GM19438 (cell line): ENCODE results near the gene TICAM2.

Experiments used
- ATAC-seq: cut with Tn5 transposase; IDR thresholded peaks from one replicate; pipeline ENCODE4 v1.9.1; 2021; ENCODE audit warnings: low read depth; ENCODE audit not compliant: unreplicated experiment

TICAM2 gene

DNA sequence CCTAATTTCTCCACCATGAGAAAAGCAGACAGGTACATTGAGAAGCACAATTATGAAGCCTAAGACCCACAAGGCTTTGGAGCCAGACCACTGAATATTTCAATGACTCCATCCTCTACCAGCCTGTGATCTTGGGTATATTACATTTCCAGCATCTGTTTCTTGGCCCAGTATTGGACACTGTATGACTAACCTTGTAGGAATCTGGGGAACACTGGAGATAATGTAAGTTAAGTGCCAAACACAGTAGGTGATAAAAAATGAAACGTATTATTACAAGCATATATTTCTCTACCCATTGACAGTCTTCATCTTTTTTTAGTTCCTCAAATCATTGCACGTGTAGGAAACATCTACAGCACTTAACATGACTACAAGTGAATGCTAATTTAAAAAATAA is 29.1 kb downstream of the TICAM2 start:
- ATAC-seq = no peak

DNA sequence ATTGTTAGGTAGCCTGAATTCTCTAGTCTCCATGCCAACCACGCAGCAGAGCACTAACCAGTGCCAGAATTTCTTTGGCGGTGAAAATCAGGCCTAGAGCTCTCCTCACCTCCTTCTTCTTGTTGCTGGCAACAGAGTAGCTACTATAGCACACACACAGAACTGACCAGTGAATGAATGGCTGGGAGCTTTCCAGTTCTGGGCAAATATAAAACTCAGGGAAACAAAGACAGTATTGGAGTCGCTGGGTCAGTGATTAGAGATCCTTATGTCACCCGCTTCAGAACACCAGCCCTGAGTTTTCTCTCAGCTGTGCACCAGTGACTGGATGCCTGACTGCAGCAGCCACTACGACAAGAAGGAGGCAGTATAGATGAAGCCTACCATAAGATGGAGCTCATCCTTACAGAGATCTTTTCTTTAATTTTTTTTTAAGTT is 30.8 kb downstream of the TICAM2 start:
- no peak for ATAC-seq

DNA sequence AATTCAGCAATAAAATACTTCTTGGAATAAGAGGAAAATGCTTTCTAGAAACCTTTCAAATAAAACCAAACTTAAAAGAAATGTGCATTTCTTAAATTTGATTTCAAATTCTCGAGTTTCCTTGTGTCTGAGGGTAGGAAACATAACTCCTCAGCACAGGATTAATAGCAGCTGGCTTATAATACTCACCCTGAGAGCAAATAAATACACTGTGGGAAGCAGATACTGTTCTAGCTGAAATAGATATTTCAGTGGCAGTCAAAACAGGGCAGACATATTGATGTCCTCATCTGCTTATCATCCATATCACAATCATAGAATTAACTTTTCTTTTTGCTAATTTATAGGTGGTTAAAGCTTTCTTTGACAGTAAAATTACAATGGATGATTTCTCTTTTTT is 33.6 kb downstream of the TICAM2 start:
- ATAC-seq = no peak

DNA sequence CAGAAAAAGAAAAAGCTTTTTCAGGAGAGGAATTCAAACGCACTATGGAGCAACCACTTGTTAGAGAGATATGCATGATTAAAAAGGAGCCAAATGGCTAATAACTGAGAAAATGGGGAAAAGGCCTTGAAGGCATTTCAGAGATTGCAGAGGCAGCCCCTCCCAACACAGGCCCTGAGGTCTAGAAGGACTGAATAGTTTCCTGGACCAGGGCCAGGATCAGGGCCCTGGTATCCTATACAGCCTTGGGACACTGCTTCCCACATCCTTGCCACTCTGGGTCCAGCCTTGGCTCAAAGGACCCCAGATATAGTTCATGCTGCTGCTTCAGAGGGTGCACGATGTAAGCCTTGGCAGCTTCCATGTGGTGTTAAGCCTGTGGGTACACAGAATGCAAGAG is 37.0 kb downstream of the TICAM2 start:
- no peak for ATAC-seq

- no peak for ATAC-seq
These were observed 41.1 kb downstream of the TICAM2 start for GRCh38 chr5:115561176-115561575.

DNA sequence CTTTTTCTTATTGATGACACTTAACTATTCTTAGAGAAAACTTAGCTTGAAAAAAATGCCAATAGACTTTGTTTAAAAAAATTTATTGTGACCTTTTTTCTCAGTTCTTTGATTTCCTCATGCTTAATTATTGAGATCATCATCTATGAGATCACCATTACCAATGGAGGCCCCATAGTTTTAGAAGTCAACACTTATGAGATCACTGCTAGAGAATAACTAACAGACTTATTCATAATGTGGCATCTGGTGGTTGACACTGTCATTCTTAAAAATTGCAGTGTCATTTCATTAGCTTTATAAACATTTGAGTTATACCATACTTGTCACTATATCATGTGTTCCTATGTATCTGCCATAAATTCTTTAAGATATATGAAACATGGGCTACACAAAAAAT is 42.8 kb downstream of the TICAM2 start:
- no peak for ATAC-seq

DNA sequence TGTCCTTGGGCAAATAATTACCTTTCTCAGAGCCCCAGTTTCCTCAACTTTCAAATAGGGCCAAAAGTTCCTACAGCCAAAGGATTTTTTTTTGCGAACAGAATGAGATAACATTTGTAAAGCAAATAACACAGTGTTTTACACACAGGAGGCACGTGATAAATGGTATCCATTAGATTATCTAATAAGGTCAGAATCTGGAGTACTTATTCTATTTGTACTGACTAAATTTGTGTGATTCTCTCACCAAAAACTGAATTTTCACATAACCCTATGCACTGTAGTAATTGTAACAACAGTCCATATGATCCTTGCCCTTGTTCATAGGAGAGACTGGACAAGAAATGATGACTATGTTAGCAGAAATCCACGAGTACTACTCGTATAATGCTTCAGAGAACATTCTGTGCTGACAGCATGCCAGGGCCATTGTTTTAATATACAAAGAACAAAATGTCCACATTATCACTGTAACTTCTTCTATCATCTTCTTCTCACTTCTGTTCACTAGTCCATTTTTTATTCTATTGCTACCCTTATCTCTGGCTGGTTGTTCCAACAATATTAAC is 43.8 kb downstream of the TICAM2 start:
- no peak for ATAC-seq

DNA sequence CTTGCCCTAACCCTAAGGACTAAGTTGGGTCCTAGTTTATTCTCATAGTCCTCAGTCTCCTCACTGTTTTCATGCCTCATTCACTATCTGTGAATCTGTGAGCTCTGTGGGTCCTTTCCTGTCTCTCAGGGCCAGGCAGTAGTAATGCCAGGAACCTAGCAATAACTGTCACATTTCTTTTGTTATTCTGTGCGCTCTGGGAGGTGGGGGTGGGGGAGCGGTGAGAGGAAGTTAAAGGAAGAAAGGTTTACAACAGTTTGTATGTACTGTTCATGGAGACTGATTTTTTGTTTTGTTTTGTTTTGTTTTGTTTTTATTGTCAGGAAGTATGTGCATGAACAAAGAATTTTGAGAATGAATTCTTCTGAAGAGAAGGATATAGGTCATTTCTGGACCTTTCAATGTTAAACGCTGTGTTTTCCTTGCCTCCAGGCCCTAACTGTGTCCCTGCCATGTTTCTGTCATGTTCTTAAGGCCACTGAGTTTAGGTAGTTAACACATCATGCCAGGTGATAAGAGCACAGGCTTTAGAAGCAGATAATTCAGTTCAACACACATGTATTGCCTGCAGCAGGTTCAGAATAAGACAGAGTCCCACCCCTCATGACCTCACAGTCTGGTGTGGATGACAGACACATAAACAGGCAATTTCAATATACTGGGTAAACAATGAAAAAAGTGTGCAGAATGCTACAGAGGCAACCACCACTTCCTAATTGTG is 44.5 kb downstream of the TICAM2 start:
- no peak for ATAC-seq

DNA sequence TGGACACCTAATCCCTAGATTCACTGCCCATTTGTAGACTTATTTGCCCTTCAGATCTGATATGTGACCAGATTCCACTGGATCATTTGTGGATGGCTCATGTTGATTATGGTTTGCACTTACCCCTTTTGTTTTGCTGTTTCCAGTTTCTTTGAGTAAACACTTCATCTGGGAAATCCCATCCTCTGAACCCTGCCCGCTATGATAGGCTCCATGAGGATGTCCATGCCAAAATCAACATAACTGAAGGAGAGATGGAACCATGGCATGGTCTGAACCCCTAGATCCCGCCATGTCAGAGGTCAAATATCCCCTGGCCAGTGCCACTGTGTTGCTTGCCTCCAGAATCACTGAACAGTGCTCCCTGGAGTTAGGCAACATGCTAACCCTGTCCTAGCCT is 46.0 kb downstream of the TICAM2 start:
- no peak for ATAC-seq

- ATAC-seq = no peak
These were observed 47.1 kb downstream of the TICAM2 start for GRCh38 chr5:115555084-115555633.

GRCh38 chr5:115553082-115553481 is 49.2 kb downstream of the TICAM2 start:
- no peak for ATAC-seq

DNA sequence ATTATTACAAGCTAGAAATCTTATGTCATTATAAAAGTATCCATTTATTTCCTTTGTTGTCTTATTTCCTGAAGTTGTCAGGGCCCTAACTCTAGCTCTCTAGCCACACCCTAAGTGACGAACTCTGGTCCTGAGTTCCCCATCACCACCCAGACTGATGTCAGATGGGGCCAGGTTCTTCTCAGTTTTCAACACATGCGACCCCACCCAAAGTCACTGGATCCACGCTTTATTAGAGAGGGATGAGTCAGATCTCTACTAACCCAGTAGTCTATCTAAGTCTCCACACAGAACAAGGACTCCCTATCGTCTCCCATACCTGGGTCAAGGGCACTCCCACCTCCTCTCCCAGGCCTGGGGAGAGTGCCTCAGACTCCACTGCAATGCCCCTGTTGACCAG is 50.9 kb downstream of the TICAM2 start:
- no peak for ATAC-seq

DNA sequence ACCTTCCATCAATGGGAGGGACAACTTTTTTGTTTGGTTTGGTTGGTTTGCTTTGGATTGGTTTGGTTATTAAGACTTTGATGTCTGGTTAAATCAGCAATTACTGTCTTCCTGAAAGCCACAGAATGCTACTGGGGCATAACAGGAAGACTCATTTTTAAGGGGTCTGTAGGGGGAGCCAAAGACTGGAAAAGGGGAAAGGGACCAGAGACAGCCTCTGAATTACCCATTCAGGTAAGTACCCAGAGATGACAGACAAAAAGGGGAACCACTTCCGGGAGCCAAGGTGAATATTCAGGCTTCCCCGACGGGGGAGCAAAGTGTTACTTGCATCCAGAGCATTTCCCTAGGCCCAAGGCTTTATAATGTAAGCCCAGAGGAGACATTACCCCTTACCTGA is 53.1 kb downstream of the TICAM2 start:
- ATAC-seq = no peak

DNA sequence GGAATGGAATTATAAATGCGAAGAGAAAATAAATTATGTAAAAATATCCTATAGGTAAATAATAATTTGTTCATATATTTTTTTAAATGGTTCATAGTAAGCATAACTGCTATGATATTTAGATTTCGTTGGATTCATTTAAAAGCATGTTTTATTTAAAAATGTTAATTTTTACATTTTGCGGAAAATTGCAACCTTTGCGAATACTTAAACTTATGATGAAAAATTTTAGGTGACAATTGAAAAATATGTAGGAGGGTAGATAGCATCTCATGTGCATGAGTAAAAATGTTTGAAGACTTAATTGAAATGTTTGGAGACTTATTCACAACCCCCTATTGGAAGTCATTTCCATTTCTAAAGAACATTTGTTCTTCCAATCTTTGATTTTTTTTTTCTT is 53.6 kb downstream of the TICAM2 start:
- no peak for ATAC-seq

DNA sequence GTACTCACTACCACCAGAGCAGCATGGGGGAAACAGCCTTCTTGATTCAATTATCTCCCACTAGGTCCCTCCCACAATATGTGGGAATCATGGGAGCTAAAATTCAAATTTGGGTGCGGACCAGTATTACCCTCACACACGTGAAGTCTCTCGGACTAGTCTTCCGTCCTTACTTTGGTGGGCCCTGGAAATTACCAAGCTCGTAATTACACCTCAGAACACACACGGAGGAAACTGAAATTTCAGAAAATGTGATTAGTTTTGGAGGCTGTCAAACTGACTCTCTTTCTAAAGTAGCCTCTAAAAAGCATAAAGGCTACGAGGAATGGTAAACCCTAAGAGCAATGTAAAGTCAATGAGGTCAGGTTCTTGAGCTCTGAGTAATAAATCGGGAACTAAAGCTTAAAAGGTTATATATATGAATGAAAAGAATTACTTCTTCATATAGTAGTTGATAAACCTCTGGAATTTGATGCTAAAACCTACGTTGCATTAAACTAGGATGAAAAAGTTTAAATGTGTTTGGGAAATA is 56.9 kb downstream of the TICAM2 start:
- ATAC-seq = no peak

GRCh38 chr5:115544436-115545350 is 57.6 kb downstream of the TICAM2 start, which contains the start of gene FEM1C:
Gene FEM1C (minus strand): TSS chr5:115544775. CDS start chr5:115543493, 1,282 bp downstream.
- ATAC-seq = peak; percentile 91

DNA sequence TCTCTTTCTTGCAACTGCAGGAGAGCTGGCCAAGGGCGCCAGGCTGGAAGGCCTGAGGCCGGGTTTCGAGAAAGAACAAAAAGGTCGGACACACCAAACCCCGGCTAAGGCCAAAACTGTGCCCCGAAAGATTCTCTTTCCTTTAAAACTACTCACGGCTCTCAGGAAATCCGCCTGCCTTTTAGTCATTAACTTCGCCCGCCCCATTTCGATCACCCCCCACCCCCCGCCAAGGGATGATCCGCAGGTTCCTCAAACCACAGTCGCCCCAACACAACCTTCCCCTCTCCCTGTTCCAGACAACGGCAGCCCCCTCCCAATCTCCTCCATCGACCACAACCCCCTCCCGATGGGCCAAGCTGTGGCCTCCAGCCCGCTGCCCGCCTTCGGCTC is 58.2 kb downstream of the TICAM2 start:
- peak; percentile 21 for ATAC-seq

DNA sequence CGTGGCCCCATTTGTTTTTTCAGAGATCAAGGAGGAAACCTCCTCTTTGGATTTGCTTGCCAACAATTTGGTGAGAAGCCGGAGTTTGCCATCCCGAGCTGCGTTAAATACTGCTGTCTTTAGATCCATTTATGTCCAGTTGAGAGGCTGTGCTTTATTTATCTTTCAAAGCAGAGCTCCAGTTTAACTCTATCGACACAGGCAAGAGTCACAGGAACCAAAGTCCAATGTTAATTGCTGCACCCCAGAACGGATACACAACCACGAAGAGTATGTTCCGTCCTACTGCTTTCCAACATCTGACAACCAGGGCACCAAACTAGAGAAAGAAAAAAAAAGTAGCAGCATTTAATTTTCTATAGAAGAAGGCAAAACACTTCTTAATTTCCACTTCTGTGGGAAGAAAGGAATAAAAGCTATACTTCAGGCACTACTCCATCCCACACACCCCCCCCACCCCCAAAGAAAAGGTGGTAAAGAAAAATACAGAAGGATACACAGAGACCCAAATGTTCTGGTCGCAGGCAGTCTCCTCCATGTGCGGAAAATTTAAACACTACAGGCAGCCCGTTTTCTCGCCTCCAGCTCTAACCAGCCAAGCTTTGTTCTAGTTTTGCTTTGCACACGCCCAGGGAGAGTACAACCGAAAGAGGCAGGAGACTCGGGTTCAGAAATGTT is 58.8 kb downstream of the TICAM2 start:
- ATAC-seq = peak; percentile 38

DNA sequence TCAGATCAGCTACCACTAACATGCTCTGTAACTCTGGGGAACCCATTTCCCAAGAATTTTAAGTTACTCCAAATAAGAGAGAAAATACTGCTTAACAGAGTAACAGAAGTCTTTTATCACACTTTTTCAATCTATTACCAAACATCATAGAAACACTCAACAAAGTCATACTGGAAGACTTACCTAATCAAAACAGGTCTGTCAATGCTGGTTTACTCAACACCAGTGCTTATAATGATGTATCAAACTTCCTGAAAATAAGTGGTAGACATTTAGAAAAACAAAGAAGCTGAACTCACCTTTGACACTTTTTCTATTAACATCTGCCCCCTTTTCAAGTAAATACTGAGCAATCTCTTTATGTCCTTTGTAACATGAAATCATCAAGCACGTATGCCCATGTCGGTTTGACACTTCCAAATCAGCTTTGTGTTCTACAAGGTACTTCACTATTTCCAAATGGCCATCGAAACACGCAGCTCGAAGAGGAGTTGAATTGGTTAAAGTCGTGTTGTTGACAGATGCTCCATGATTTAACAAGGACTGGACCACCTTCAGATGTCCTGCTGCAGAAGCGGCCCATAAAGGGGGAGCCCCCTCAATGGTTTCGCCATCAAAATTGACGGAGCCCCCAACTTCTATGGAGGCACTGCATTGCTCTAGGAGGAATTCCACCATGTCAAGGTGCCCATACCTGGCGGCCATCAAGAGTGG is 59.5 kb downstream of the TICAM2 start:
- no peak for ATAC-seq

DNA sequence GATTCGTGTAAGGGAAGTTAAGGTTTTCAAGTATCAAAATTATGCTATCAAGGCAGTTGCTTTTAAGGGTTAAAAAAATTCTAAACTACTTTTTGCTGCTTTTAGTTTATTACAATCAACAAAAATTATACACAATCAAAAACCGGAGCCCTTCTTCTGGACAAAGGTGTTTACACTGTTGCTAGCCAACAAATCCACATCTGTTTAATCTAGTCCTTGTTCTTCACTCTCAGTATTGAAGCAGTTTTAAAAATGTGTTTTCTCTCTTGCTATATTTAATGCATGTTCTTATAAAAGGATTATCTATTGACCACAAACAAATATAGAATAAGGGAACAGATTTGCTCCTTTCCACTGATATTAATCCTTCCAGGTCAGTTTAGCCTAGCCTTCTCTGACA is 60.2 kb downstream of the TICAM2 start:
- no peak for ATAC-seq
